IMR-90 (cell line): ENCODE measurements around the gene UNC93A.

ENCODE experiments used
- CEBPB ChIP-seq: IDR thresholded peaks from 2 replicates; pipeline ENCODE4 v1.6.1; 2012; ENCODE audit warnings: low read depth, low read length, improper control_type of control experiment
- CHD1 ChIP-seq: IDR thresholded peaks from 2 replicates; pipeline ENCODE4 v1.6.1; 2012; ENCODE audit warnings: low read depth, low read length, improper control_type of control experiment
- FOS ChIP-seq: fragments of 150-350 bp; IDR thresholded peaks from 2 replicates; pipeline ENCODE4 v1.6.1; 2016; ENCODE audit warnings: low read depth, low read length
- MAFK ChIP-seq: IDR thresholded peaks from 2 replicates; pipeline ENCODE4 v1.6.1; 2012; ENCODE audit warnings: low read depth, low read length, improper control_type of control experiment
- POLR2A ChIP-seq: IDR thresholded peaks from 2 replicates; pipeline ENCODE4 v1.6.1; 2012; ENCODE audit warnings: mild to moderate bottlenecking, low read depth, low read length
- RAD21 ChIP-seq: IDR thresholded peaks from 2 replicates; pipeline ENCODE4 v1.6.1; 2012; ENCODE audit warnings: low read length, improper control_type of control experiment
- RFX5 ChIP-seq: IDR thresholded peaks from 2 replicates; pipeline ENCODE4 v1.8.0; 2012; ENCODE audit warnings: low read depth, mild to moderate bottlenecking, low read length, moderate library complexity
- SMC3 ChIP-seq: fragments of 150-350 bp; IDR thresholded peaks from 2 replicates; pipeline ENCODE4 v1.6.1; 2016; ENCODE audit warnings: low read depth, mild to moderate bottlenecking, antibody characterized with exemption, low read length, moderate library complexity
- TF ChIP-seq, protein P1 (sequence below): conservative IDR thresholded peaks from 2 replicates; pipeline ENCODE4 v1.5.1; 2012; ENCODE audit warnings: mild to moderate bottlenecking, low read depth, low read length, improper control_type of control experiment
- TF ChIP-seq, protein P2 (sequence below): fragments of 150-350 bp; IDR thresholded peaks from 2 replicates; pipeline ENCODE4 v1.6.1; 2016; ENCODE audit warnings: low read depth, mild to moderate bottlenecking, low read length, moderate library complexity, borderline replicate concordance
- TF ChIP-seq, protein P3 (sequence below): fragments of 150-350 bp; IDR thresholded peaks from 2 replicates; pipeline ENCODE4 v1.6.1; 2017; ENCODE audit warnings: mild to moderate bottlenecking, antibody characterized with exemption, low read length, low read depth

DNA sequence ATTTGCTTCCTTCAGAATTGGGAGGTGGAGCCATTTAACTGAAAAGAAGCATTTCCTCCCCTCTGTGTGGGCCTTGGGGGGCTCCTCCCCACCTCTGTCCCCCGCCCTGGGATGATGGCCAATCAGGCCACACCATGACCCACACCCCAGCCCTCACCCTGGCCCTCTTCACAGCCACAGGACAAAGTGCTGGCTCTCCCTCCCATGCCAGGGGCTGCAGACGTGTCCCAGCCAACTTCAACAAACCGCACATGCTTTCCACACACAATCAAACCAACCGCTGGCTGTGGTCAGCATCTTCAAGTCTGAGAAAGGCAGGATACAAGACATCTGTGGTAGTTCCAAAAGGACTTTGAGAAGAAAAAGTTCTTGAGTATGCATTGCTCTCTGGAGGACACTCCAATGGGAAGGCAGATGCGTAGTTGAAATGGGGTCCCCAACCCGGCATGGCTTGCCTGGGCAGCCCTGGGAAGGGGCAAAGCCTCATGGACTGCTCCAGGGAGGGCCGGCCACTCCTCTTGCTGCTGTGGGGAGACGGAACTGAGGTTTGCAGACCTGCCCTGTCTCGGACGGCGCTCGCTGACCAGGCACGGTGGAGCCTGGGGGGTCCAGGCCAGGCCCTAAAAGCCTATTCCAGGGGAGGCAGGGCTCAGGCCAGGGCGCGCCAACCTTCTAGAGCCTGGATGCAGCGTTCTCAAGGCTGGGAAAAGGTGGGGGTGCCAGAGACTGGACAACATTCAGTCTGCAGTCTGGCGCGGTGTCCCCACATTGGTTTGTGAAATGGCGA, 45.9 kb downstream of the UNC93A start:
- TF ChIP-seq, protein P1, sequence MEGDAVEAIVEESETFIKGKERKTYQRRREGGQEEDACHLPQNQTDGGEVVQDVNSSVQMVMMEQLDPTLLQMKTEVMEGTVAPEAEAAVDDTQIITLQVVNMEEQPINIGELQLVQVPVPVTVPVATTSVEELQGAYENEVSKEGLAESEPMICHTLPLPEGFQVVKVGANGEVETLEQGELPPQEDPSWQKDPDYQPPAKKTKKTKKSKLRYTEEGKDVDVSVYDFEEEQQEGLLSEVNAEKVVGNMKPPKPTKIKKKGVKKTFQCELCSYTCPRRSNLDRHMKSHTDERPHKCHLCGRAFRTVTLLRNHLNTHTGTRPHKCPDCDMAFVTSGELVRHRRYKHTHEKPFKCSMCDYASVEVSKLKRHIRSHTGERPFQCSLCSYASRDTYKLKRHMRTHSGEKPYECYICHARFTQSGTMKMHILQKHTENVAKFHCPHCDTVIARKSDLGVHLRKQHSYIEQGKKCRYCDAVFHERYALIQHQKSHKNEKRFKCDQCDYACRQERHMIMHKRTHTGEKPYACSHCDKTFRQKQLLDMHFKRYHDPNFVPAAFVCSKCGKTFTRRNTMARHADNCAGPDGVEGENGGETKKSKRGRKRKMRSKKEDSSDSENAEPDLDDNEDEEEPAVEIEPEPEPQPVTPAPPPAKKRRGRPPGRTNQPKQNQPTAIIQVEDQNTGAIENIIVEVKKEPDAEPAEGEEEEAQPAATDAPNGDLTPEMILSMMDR = no peak
- TF ChIP-seq POLR2A (no peak), RFX5 (no peak), CEBPB (no peak), MAFK (no peak), CHD1 (no peak), SMC3 (no peak), RAD21 (no peak), FOS (no peak)
- TF ChIP-seq, protein P2, sequence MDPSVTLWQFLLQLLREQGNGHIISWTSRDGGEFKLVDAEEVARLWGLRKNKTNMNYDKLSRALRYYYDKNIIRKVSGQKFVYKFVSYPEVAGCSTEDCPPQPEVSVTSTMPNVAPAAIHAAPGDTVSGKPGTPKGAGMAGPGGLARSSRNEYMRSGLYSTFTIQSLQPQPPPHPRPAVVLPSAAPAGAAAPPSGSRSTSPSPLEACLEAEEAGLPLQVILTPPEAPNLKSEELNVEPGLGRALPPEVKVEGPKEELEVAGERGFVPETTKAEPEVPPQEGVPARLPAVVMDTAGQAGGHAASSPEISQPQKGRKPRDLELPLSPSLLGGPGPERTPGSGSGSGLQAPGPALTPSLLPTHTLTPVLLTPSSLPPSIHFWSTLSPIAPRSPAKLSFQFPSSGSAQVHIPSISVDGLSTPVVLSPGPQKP = no peak
- TF ChIP-seq, protein P3, sequence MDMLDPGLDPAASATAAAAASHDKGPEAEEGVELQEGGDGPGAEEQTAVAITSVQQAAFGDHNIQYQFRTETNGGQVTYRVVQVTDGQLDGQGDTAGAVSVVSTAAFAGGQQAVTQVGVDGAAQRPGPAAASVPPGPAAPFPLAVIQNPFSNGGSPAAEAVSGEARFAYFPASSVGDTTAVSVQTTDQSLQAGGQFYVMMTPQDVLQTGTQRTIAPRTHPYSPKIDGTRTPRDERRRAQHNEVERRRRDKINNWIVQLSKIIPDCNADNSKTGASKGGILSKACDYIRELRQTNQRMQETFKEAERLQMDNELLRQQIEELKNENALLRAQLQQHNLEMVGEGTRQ = no peak
